Measurements from ENCODE around the gene EFNA5.

Gene EFNA5

GRCh38 chr5:107469485-107470294, 201.0 kb downstream of the EFNA5 start:
- DNase-seq (ENCODE audit: extremely low read depth, low read depth) = peak; percentile 51
- TF ChIP-seq, protein P1, sequence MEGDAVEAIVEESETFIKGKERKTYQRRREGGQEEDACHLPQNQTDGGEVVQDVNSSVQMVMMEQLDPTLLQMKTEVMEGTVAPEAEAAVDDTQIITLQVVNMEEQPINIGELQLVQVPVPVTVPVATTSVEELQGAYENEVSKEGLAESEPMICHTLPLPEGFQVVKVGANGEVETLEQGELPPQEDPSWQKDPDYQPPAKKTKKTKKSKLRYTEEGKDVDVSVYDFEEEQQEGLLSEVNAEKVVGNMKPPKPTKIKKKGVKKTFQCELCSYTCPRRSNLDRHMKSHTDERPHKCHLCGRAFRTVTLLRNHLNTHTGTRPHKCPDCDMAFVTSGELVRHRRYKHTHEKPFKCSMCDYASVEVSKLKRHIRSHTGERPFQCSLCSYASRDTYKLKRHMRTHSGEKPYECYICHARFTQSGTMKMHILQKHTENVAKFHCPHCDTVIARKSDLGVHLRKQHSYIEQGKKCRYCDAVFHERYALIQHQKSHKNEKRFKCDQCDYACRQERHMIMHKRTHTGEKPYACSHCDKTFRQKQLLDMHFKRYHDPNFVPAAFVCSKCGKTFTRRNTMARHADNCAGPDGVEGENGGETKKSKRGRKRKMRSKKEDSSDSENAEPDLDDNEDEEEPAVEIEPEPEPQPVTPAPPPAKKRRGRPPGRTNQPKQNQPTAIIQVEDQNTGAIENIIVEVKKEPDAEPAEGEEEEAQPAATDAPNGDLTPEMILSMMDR (IDR thresholded peaks at IDR 0.05; ENCODE audit: low read depth, low read length) = no peak

GRCh38 chr5:107469064-107469463, 201.7 kb downstream of the EFNA5 start:
- no peak for DNase-seq (ENCODE audit: extremely low read depth, low read depth)
- TF ChIP-seq, protein P1 (IDR thresholded peaks at IDR 0.05; ENCODE audit: low read depth, low read length) = no peak

GRCh38 chr5:107468276-107468675, 202.5 kb downstream of the EFNA5 start:
- TF ChIP-seq, protein P1 (IDR thresholded peaks at IDR 0.05; ENCODE audit: low read depth, low read length) = no peak
- DNase-seq (ENCODE audit: extremely low read depth, low read depth) = no peak

DNA sequence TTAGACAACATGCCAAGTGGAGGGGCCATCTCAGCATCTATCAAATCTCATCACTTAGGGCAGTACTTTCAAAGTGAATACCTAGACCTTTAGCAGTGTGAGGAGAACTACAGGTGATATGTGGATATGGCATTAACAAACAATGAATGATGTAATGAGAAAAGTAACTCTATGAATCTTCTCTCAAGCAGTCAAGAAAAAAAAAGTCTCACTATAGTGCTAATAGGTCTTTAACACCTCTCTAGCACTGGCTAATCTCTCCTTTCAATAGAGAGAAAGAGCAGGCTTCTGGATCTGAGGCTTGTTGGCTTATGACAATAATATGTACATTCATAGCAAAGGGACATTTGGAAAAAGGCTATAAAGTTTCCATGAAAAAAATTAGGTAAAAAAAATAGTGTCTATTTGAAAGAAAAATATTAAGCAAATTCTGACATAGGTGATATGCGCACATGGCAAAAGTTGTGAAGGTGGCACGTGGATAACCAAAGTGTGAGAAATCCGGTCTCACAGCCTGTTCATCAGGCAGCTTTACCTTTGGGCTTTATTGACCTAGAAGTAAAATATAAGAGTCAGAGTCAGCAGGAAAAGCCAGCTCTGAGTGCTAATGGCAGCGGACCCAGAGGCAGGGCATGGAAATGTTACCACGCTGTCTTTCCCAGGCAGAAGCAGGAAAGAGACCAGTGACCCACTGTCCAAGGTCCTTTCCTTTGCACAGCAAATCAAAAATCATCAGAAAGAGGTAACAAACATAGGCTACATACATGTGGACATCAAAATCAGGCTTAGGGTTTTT, 203.4 kb downstream of the EFNA5 start:
- TF ChIP-seq, protein P1 (IDR thresholded peaks at IDR 0.05; ENCODE audit: low read depth, low read length) = no peak
- no peak for DNase-seq (ENCODE audit: extremely low read depth, low read depth)

DNA sequence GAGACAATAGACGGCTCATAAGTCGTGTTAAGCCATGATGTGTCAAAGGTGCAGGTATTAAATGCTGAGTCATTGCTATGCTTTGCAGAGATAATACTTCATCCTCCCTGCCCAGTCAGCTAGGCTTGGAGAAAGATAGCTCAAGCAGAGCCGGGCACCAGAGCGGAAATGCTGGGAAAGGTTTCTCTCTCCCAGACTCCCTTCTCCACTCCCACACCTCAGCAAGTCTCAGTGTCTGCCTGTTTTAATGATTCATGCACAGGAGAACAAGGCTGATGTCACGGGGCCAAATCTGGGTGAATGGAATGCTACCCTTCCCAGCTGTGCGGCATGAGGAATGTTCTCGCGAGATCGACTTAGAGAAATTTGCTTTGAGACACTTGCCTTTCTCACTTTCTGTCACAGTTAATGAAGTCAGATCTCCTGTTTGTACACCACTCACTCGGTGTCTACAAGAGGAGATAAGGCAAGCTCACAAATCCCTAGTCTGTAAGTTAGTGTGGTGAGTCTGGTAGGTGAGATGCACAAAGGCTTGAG, 204.4 kb downstream of the EFNA5 start:
- TF ChIP-seq, protein P1 (IDR thresholded peaks at IDR 0.05; ENCODE audit: low read depth, low read length) = no peak
- DNase-seq (ENCODE audit: extremely low read depth, low read depth) = no peak

DNA sequence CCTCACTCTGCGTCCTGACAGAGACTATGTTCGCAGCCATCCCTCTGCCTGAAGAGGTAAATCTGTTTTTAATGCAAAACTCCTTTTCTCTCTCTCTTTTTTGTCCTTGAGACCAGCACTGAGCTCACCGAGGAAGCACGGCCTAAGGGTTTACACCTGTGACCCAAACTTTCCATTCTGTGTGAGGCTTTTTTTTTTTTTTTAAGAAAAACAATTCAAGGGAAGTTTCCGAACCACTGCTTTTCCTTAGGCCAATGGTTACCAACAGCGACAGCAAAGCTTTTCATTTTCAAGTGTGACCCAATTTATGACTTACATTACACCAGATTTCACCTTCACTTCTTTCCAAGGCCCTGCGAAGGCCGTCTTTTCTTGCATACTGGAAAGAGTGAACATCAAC, 205.9 kb downstream of the EFNA5 start:
- no peak for DNase-seq (ENCODE audit: extremely low read depth, low read depth)
- TF ChIP-seq, protein P1 (IDR thresholded peaks at IDR 0.05; ENCODE audit: low read depth, low read length) = no peak

DNA sequence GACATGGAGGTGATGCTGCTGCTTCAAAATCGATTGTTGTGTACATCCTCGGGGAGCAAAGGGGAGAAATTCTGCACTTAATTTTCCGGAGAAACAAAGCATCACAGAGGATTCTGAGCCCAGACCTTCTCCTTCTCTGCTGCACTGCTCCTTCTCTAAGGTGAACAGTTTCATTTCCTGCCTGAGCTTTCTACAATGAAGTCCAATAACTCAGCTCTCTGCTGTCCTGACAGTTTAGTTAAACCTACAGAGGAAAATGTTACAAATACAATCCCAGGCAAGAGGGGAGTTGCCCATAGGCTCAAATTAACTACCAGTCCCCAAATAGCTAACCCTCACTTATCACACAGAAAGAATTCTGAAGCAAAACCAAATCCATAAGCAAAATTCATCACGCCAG, 206.3 kb downstream of the EFNA5 start:
- TF ChIP-seq, protein P1 (IDR thresholded peaks at IDR 0.05; ENCODE audit: low read depth, low read length) = no peak
- no peak for DNase-seq (ENCODE audit: extremely low read depth, low read depth)

All from AG09319 (cell line).